ENCODE results near the gene IFITM2.

DNA sequence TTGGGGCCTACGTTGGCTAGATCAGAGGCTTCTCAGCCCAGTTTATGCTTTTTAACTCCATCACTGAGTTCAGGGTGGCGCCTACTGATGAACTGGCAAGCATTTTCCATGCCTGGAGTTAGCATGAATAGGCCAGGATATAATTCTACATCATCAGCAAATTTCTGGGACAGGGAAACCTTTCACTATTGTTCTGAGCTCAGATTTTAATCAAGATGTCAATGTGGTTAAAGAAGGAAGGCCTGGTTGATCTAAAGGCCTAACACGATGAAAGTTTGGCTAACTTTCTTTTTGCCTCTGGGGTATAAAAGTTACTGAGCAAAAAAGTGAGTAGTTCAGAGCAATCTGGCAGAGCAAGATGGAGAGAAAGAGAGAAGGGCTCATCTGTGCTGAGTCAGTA, 34.7 kb downstream of the IFITM2 start:
- TF ChIP-seq SMC3 (IDR thresholded peaks at IDR 0.05; ENCODE audit: low read length) (no peak), ZNF451 (CRISPR knock-in tag; IDR thresholded peaks at IDR 0.05) (no peak), YY1 (IDR thresholded peaks at IDR 0.05; ENCODE audit: insufficient read depth, insufficient replicate concordance, low read depth, low read length) (no peak), ZIK1 (CRISPR knock-in tag; IDR thresholded peaks at IDR 0.05; ENCODE audit: borderline replicate concordance, low read depth) (no peak), GTF2F1 (IDR thresholded peaks at IDR 0.05; ENCODE audit: low read length) (no peak), RXRA (CRISPR knock-in tag; IDR thresholded peaks at IDR 0.05) (no peak), KMT2B (CRISPR knock-in tag; IDR thresholded peaks at IDR 0.05) (no peak)

Measured in HepG2 (cell line).